BE2C (cell line): ENCODE measurements around the gene DACT2.
"Not testable (repeated sequence)": the region's sequence is repeated elsewhere in the genome, so short reads cannot be mapped to it uniquely, and the experiment has no call there.

Experiments used
- DNase-seq: peaks from one replicate; pipeline ENCODE4 v3.0.0-alpha.2; 2020
- H3K27me3 ChIP-seq: fragments of 250-450 bp; sonication (Bioruptor Pico); 2 replicates; pipeline ENCODE4 v1.5.1; 2020; ENCODE audit warnings: mild to moderate bottlenecking
- H3K36me3 ChIP-seq: fragments of 250-450 bp; sonication (Bioruptor Pico); 2 replicates; pipeline ENCODE4 v1.5.1; 2020; ENCODE audit warnings: mild to moderate bottlenecking
- H3K4me1 ChIP-seq: fragments of 250-450 bp; sonication (Bioruptor Pico); 2 replicates; pipeline ENCODE4 v1.5.1; 2020
- H3K4me3 ChIP-seq: 2 replicates; pipeline ENCODE4 v1.5.1; 2011; ENCODE audit warnings: low read depth, low read length
- H3K9me3 ChIP-seq: fragments of 250-450 bp; sonication (Bioruptor Pico); 2 replicates; pipeline ENCODE4 v1.5.1; 2020
- TF ChIP-seq, protein P1 (sequence below): IDR thresholded peaks from 2 replicates; pipeline ENCODE4 v1.5.1; 2012; ENCODE audit warnings: mild to moderate bottlenecking, low read depth, low read length

The DACT2 gene

DNA sequence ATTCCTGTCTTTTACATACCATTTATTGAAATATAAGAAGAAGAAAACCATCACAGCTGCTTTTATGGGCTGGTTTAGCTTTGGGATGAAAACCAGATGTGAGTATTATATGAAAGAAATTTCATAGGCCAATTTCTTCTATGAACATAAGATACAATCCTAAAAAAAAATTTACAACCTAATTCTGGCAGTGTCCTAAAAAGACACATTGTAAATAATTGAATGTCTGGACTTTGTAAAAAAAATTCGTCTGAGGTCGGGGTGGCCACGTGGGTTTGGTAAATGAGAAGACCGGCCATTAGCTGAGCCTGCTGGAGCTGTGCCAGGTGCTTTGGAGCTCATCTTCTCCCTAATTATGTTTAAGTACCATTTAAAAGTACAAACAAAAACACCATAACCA, 26.8 kb downstream of the DACT2 start:
- DNase-seq, result peak; percentile 74
- no peaks in the 10 kb centered on the region for H3K27me3 ChIP-seq
- TF ChIP-seq, protein P1, sequence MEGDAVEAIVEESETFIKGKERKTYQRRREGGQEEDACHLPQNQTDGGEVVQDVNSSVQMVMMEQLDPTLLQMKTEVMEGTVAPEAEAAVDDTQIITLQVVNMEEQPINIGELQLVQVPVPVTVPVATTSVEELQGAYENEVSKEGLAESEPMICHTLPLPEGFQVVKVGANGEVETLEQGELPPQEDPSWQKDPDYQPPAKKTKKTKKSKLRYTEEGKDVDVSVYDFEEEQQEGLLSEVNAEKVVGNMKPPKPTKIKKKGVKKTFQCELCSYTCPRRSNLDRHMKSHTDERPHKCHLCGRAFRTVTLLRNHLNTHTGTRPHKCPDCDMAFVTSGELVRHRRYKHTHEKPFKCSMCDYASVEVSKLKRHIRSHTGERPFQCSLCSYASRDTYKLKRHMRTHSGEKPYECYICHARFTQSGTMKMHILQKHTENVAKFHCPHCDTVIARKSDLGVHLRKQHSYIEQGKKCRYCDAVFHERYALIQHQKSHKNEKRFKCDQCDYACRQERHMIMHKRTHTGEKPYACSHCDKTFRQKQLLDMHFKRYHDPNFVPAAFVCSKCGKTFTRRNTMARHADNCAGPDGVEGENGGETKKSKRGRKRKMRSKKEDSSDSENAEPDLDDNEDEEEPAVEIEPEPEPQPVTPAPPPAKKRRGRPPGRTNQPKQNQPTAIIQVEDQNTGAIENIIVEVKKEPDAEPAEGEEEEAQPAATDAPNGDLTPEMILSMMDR, result no peak

DNA sequence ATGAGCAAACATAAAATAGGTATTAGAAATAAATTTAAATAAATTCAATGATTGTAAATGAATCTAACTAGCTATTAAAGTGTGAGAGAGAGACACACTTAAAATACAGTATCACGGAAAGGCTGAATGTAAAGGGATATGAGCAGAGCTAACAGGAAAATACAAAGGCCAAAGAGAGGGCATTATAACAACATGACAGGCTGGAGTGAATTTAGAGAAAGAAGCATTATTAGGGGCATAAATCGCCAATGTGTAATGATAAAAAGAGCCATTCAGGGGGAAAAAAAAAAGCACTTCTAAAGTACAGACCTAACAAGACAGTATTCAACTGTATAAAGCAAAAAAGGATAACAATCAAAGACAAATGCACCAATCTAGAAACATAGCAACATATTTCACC, 28.1 kb downstream of the DACT2 start:
- TF ChIP-seq, protein P1, result no peak
- Histone ChIP-seq H3K27me3 (no peaks in the 10 kb centered on the region), H3K9me3 (no peaks in the 10 kb centered on the region), H3K36me3 (no peaks in the 10 kb centered on the region), H3K4me1 (peaks cover 14% of the 10 kb centered on the region), H3K4me3 (no peak overlapping the region)
- DNase-seq, result no peak

More for the DNA sequence above, 26.8 kb downstream of the DACT2 start:
- Histone ChIP-seq H3K4me3 (no peak overlapping the region), H3K9me3 (no peaks in the 10 kb centered on the region), H3K36me3 (no peaks in the 10 kb centered on the region), H3K4me1 (peaks cover 14% of the 10 kb centered on the region)

DNA sequence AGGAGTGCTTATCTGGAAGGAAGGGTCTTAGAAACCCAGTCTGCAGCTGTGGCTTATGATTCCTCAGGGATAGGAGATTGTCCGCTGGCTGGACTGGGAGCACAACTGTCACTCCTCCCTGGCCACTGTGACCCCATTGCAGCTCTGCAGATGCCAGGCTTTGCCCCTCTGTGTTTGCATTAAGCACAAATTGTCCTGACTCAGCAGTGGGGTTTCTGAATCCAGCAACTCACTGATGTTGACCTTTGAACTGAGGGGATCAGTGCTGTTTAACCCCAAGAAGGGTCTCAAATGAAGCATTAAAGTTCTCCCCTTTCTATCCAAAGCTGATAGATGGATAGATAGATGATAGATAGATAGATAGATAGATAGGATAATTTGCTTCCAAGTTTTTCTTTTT, 29.5 kb downstream of the DACT2 start:
- TF ChIP-seq, protein P1, result no peak
- Histone ChIP-seq H3K36me3 (no peaks in the 10 kb centered on the region), H3K27me3 (no peaks in the 10 kb centered on the region)

DNA sequence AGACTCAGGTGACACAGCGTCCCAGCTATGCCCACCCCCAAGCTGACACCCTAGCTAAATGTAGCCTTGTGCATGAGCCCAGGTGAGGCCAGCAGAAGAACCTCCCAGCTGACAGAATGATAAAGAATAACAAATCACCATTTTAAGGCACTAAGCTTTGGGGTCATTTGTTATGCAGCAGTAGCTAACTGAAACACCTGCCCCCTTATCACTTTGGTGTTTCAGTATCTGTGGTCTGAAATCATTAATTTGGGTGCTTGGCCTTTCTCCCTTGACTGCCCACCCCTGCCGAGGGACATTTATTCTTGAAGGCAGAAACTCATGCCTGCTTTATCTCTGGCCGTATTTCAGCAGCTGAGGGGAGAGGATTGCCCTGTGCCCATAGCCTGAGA, 30.0 kb downstream of the DACT2 start:
- no peak overlapping the region for H3K4me3 ChIP-seq
- DNase-seq, result no peak
- peaks cover 14% of the 10 kb centered on the region for H3K4me1 ChIP-seq
- TF ChIP-seq, protein P1, result no peak
- no peaks in the 10 kb centered on the region for H3K27me3 ChIP-seq
- H3K36me3 ChIP-seq, result no peaks in the 10 kb centered on the region
- no peaks in the 10 kb centered on the region for H3K9me3 ChIP-seq

More for the DNA sequence above, 29.5 kb downstream of the DACT2 start:
- Histone ChIP-seq H3K4me3 (no peak overlapping the region), H3K9me3 (no peaks in the 10 kb centered on the region), H3K4me1 (peaks cover 14% of the 10 kb centered on the region)
- no peak for DNase-seq

DNA sequence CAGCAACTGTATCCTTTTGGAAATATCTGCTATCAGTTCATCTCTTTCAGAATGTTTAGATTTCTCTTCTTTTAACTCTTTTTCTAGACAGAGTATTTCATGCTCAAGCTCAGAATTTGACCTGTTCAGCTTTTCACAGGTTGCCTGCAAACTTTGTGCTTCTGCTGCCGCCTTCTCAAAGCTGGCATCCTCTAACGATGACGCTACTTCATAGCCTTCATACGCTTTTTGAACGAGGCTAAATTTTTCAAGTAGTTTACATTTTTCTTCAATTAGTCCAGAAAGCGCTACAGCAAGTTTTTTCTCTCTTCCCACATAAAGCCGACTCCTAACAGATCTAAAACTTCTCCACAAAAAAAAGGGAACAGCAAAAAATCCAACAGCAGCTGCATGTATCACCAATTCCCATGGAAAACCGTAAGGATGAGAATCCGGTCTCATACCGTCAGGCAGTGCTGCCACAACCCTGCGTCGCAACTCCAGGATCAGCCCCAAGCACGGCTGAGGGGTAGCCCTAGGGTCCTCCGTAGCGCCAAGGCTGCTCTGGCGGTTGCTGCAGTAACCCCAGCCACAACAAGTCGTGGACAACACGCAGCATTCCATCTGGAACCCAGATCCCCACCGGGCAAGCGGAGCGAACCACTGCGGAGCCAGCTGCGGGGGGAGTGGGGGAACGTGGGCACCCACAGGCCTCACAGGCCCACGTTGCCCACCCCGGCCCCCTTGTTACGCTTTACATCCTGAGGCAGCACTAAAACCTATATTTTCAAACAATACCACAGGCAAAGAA, 30.6 kb downstream of the DACT2 start:
- Histone ChIP-seq H3K36me3 (no peaks in the 10 kb centered on the region), H3K9me3 (no peaks in the 10 kb centered on the region), H3K4me3 (no peak overlapping the region), H3K4me1 (peaks cover 13% of the 10 kb centered on the region), H3K27me3 (no peaks in the 10 kb centered on the region)
- no peak for DNase-seq
- TF ChIP-seq, protein P1, result no peak

DNA sequence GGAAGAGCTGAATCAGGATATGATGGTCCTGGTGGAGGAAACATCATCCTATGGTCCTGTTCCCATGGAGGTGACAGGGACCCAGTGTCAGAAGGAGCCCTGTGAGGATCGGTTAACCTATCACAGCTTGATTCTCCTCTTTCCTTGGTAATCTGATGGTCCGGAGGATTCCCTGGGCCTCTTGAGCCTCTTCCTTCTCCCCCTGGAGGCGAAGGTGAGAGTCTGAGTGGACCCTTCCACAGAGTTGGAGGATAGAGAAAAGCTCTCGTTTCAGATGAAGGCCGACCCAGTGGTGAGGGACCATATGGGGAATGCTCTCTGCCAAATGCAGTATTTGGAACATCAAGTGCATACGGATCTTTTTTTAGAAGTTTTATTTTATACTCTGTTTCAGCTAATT, 32.1 kb downstream of the DACT2 start:
- H3K4me3 ChIP-seq, H3K9me3 ChIP-seq, DNase-seq, H3K27me3 ChIP-seq, H3K36me3 ChIP-seq, H3K4me1 ChIP-seq: not testable (repeated sequence)

DNA sequence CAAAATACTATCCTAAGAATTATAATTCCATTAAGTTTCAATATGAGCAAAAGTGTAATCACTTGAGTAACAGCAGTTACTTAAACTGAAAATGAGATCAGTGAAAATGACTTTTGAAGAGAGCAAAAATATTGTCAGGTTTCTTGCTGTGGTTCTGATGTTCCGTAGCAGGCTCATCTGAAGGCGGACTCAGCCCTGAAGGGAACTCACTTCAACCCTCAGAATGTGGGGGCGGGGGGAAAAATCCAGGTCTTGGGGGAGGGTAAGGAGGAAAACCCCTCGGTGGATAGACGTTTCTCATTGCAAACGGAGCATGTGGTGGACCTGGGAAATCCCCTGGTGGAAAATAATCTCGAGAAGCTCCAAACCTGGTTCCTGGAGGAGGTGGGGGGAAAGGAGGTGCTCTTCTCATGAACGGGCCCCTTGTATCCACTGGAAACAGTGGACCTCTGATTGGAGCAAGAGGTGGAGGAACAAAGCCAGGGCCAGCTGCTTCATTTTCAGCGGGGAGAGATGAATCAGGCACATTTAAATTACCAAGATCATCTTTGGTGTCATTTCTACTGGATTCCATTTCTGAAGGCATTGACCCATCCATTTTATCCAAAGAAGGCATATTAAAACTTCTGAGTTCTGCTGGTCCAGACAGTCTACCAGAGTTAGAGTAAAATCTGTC, 32.7 kb downstream of the DACT2 start:
- not testable (repeated sequence) for H3K36me3 ChIP-seq, H3K4me3 ChIP-seq, DNase-seq, H3K9me3 ChIP-seq, H3K27me3 ChIP-seq, H3K4me1 ChIP-seq
